Measurements from ENCODE around the gene S100A3.
"Not testable (repeated sequence)": the region's sequence is repeated elsewhere in the genome, so short reads cannot be mapped to it uniquely, and the experiment has no call there.

Gene S100A3

DNA sequence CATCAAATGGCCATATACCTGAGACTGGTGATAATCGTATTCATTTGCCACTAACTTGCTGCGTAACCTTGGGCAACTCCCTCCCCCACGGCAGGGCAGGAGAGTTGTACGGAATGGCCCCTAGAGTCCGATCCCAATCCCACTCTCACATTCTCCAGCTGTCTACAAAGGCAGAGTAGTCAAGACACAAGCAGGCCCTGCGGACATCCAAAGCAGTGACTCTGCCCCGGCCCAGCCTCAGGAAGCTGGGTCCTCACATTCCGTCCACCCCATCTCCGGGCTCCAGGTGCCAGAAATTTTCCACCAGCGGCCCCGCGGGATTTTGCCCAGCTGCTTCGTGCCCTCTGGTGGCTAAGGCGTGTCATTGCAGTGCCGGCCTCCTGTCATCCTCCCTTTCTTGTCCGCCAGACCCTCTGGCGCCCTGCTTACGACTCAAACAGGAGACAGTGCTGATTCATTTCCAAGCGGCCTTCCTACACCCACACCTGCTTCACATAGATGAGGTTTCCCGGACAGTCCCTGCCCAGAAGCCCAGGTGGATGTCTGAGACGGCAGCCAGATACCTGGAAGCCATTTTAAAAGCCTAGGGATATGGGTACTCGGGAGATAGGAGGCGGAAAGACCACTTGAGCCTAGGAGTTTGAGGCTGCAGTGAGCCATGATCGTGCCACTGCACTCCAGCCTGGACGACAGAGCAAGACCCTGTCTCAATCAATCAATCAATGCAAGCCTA lies 19.5 kb upstream of the S100A3 start:
- peak; percentile 95 for DNase-seq

DNA sequence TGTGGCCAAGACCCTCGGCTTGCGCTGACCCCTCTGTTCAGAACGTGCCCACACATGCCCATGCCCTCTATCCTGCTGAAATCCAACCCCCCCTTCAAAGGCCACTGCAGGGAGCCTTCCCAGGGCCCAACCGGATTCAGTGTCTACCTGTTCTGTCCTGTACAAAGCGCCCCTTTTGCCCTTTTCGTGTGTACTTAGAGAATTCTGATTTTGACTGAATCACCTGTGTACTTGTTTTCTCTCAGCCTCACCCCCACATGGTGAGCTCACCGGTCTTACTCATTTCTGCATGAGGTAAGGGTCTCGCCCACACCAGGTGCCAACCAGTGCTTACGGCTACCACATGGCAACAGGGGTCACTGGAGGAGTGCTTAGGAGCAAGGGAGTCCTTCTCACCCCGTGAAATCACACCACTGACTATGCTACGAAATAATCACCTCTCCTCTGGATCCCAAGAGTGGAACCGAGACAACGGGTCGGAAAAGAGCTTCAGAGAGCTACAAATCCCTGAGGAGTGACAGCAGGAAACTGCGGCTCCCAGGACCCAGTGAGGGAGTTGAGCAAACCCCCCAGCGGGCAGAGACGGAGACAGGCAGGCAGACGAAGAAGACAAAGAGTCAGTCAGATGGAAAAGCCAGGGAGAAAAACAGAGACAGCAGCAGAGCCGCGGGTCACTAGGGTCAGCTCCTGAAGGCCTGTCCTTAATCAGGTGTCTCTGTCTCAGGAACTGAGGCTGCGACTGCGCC lies 18.7 kb upstream of the S100A3 start:
- DNase-seq = no peak

GRCh38 chr1:153566414-153567371 lies 17.6 kb upstream of the S100A3 start:
- DNase-seq = peak; percentile 87

DNA sequence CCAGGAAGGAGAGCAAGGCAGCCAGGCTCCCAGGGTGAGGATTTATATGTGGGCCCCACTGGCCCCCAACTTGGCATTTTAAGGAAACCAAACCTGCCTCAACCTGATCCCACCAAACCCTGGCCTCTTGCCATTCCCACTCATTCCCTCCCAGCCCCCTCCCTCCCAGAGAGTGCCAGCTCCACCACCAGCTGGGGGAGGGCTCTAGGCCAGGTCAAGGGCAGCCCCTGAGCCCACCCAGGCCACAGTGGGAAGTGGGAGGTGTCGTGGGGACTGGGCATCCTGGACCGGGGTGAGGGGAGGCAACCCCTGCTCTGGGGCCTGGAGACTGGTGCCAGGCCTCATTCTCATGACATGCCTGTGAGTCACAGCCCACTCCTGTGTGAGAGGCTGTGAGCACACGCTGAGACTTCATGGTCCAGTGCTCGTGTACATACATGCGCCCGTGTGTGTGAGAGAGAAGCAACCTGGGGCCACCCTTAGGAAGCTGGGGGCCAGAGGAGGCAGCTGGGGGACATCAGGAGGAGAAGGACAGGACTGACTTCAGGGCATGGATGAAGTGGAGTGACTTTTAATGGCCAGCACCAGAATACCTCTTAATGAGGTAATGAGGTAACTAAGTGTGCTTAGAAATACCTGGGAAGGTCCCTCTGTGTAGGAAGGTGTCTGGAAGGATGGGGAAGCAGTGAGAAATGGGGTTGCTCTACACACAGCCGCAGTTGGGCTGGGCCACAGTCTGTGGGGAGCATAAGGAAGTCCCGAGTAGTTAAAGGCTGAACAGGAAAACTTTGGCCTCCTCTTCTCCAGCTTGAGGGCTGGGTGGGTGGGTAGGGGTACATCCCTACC lies 16.7 kb upstream of the S100A3 start, which contains the start of gene S100A2:
Gene S100A2, minus strand, starts transcription at position 316 of the 846 bp plus-strand sequence. CDS start 1,967 bp downstream, outside the sequence.
- peak; percentile 59 for DNase-seq

GRCh38 chr1:153563991-153564390 lies 14.9 kb upstream of the S100A3 start:
- DNase-seq = no peak

DNA sequence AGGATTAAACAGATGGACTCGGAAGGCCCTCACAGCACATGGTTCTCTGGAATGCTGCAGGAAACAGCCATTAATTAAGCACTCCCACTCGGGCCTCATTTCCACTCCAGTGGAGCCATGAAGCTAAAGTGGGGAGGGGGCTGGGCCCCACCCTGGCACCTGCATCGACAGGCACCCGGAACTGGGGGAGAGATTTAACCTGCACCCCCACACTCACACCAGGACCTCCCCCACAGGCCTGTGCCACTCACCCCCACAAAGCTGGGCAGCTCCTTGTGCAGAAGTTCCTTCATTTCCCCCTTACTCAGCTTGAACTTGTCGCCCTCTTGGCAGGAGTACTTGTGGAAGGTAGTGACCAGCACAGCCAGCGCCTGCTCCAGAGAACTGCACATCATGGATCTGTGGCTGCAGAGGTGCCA lies 14.4 kb upstream of the S100A3 start:
- no peak for DNase-seq

GRCh38 chr1:153562021-153562420 lies 13.0 kb upstream of the S100A3 start:
- DNase-seq = not testable (repeated sequence)

DNA sequence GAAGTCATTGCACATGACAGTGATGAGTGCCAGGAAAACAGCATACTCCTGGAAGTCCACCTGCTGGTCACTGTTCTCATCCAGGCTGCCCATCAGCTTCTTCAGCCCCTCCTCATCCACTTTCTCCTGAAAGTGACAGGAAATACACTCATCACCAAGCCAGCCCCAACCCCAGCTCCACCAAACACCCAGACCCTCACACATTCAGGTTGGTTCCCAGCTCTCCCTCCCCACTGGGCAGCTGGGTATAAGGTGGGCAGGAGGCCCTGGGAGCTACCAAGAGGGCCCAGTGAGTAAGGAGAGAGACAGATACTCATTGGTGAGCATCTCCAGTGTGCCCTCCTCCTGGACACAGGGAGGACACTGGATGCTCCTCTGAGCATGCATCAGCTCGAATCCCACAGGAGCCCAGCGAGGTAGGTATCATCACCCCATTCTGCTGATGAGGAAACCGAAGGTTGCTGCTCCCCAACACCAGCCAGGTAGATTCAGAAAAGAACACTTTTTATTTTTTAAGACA lies 12.5 kb upstream of the S100A3 start:
- DNase-seq = no peak

GRCh38 chr1:153560771-153561465 lies 11.9 kb upstream of the S100A3 start:
- DNase-seq = no peak

DNA sequence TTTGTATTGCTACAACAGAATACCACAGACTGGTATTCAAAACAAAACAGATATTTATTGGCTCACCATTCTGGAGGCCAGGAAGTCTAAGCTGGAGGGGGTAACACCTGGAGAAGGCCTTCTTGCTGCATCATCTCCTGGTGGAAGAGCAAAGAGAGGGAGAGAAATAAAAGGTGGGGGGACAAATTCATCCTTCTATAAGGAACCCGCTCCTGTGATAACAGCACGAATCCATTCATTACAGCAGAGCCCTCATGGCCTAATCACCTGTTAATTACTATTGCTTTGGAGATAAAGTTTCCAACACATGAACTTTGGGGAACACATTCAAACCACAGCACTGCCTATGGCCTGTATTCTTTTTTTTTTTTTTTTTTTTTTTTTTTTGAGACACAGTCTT lies 11.2 kb upstream of the S100A3 start:
- DNase-seq = no peak

- no peak for DNase-seq
Observed at GRCh38 chr1:153557877-153558276, 8.8 kb upstream of the S100A3 start.

DNA sequence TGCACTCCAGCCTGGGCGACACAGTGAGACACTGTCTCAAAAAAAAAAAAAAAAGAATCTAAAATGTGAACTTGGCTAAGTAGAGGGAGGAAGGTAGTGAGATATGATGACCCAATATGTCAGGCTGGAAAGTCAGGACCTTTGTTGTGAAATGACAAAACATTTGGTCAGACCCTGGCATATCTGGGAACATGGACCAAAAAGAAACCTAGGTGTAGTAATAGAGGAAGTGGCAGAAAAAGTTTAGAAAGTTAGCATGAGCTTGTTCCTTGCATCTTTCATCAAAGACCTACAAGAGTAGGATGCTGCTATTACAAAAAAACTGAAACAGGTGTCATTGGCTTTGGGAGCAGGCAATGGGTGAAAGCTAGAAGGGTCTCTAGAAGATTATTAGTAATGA lies 7.3 kb upstream of the S100A3 start:
- no peak for DNase-seq

DNA sequence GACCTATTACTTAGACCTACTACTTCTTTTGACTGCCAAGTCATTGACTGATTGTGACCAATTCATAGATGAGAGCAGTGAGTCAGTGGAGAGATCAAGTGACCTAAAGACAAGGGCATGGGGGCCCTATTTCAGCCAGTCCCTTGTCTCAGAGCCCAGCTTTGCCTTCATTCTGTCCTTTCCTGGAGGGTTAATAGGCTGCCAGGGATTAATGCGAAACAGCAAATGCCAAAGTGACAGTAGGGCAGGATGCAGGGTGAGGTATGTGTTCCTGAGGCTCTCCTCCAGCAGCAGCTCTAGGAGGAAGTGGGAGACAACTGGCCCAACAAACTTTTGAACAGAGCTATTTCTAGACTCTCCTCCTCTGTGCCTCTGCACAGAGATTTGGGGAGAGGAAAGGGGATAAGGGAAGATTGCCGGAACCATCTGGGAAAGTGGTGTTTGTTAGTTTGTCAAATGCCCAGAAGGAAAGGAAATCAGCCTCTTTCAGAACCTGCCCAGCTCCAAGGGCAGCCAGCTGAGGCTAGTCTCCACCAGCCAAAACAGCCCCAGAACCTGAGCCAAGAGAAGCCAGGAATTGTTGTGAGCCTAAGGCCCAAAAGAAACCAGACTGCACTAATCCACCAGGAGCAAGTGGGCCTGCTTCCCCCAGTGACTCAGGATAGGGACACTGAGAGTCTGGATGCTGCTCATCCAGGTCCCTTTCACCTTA lies 4.9 kb upstream of the S100A3 start:
- DNase-seq = no peak

- no peak for DNase-seq
Observed at GRCh38 chr1:153553096-153553495, 4.0 kb upstream of the S100A3 start.

DNA sequence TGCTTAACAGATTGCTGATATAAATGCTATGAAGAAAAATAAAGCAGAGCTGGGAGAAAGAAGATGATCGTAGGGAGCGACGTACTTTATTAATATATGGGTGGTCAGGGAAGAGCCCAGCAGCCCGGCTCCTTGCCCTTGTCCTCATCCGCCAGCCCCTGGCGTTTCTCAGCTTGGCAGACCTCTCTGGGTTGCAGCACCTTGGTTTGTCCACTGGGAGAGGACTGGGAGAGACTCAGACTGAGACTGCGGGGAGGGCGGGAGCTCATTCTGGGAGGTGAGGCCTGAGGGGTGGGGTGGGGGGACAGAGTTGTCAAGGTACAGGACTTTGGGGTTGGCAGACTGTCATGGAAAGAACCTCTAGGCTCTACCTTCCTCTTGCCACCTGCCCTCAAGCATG lies 3.3 kb upstream of the S100A3 start:
- no peak for DNase-seq

- no peak for DNase-seq
Observed at GRCh38 chr1:153550827-153551500, 1.9 kb upstream of the S100A3 start.

DNA sequence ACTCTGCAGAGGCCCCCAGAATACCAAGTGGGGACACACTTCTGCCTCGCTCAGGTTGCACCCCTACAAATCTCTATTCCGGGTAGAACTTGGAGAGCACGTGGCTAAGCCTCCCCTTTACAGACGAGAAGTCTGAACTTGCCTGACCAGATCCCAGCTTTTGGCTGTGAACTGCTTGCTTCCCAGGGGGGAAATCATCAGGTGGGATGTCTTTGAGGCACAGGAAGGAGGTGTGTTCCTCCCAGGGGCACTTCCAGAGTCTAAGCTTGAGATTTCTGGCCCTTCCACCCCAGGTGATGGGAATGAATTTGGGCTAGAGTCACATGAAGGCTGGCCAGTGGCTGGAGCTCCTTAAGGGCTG lies 1.3 kb upstream of the S100A3 start:
- DNase-seq = no peak

DNA sequence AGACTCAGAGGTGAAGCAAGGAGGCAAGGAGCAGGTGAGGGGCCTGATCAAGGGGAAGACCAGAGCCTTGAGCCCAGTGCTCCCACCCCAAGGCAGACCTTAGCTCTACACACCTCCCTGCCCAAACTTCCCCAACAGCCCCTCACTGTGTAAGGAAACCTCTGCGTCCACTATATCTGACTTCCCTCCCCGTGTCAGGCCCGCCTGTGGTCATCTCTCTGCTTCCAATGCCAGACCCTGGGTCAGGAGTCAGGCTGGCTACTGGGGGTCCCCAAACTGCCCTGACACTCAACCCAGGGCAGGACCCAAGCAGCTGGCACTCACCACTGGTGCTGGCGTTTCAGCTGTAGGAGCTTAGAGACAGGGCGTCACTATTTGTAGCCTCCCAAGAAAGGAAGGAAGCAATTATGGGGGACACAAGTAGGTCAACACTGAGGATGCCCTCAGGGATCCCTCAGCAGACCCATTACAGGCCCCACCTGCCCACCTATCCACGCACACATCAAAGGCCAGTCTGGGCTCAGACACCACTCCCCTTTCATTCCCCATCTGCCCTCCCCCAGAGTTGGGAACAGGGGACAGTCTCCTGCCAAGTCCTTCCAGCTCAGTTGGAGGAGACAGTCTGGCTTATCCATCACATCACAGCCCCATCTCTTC lies 811 bp upstream of the S100A3 start:
- DNase-seq = no peak
